GM19328 (cell line): ENCODE data around the gene PMEPA1.

Experiments used
- ATAC-seq: cut with Tn5 transposase; IDR thresholded peaks from one replicate; pipeline ENCODE4 v1.9.1; 2021; ENCODE audit warnings: mild to moderate bottlenecking, moderate library complexity; ENCODE audit not compliant: unreplicated experiment

The PMEPA1 gene, protein sequence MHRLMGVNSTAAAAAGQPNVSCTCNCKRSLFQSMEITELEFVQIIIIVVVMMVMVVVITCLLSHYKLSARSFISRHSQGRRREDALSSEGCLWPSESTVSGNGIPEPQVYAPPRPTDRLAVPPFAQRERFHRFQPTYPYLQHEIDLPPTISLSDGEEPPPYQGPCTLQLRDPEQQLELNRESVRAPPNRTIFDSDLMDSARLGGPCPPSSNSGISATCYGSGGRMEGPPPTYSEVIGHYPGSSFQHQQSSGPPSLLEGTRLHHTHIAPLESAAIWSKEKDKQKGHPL

DNA sequence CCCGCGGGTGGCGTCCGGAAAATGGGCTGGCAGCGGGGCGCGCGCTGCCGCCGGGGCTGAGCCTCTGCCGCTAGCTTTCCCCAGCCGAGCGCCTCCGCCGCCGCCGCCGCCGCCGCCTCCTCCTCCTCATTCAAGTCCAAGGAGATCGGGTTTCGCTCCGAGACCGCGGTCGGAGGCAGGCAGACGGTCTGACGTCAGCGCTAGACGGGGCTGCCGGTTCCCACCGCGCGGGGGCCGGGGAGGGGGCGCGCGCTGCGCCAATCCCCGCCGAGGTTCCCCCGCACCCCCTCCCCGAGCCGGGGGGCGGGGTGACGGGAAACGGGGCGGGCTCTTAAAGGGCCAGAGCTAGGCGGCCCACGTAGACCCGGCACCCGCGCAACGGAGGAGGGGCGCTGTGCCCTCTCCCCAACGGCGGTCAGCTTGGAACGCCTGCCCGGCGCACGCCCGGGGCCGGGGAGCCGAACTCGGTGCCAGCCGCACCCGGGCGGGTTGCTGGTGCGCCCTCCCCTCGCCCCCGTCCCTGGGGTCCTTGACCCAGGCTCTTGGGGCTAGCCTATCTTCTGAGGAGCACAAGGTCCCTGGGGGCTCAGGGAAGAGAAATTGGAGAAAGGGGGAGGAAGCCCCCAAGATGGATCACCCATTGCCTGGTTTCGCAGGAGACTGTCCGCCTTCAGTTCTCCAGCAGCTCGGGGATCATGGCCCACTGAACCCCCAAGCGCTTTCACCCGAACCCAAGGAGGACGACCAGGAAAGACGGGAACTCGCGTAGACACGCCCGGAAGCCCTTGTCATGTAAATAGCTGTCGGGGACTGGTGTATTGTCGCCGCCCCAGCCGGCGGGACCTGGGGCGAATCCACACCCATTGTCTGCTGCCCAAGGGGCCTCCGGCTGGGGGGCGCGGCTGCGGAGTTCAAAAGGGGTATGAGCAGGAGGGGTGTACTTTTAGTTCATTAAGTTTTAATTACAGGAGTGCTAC is at the start of gene PMEPA1:
TSS of gene PMEPA1 (minus strand) at position 193 of the 977 bp plus-strand sequence. CDS start 433 bp downstream, outside the sequence.
- ATAC-seq, result peak; percentile 84

DNA sequence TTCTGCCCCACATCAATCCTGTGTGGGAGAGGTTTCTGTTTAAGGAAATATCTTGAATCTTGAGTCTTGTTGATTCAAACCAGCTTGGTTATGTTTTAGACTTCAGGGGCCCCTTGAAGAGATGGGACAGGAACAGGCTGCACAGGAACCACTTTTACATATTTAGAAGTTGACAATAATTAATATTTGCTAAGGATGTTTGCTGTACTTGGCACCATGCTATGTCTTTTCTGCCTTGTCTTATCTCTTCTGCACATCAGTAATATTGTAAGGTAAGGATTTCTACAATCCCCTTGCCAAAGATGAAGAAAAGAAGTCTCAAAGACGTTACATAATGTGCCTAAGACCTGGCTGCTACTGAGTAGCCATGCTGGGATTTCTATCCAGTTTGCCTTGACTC is 48.0 kb upstream of the PMEPA1 start:
- ATAC-seq, result no peak

- no peak for ATAC-seq
These were observed 47.1 kb upstream of the PMEPA1 start for GRCh38 chr20:57756921-57757320.

DNA sequence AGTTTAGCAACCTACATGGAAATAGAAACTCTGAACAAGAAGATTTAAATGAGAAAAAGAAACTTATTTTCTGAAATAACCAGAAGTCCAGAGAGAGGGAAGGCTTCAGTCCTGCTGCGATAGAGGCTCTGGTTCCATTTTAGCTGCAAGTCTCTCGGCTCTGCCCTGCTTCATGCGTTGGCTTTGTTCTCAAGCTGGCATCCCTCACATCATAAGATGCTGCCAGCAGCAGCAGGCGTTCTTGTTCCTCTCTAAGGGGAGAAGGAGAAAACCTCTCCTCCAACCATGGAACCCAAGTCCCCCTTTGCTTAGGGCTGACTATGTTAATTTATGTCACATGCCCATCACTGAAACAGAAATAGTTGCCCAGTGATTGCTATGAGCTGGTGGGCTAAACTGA is 46.4 kb upstream of the PMEPA1 start:
- no peak for ATAC-seq

DNA sequence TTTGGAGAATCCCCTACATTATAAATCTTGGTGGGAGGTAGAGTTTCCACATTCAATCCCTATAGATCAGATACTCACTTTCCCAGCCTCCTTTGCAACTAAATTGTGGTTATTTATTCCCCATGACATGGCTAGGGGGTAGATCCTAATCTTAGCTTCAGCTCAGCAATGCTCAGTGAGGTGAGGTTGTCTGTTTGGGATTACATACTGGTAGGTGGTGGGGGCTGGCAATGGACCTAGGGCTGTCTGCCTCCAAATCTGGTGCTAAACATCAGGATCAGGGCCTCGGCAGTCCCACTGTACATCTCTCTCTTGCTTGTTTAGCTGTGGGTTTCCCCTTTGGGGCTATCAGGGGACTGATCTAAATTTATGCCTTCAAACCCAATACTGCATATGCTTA is 45.8 kb upstream of the PMEPA1 start:
- no peak for ATAC-seq

DNA sequence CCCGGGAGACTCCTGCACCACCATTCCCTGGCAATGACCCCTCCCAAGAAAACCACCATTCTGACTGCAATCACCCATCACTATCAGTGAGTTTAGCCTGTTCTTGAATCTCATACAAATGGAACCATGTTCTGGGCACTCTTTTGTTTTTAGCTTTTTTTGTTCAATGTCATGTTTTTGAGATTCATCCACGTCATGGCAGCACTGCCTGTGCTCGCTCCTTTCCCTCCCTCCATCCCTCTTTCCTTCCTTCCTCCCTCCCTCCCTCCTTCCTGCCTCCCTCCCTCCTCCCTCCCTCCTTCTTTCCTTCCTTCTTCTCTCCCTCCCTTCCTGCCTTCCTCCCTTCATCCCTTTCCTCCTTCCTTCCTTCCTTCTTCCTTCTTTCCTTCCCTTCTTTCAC is 44.4 kb upstream of the PMEPA1 start:
- ATAC-seq, result no peak

- no peak for ATAC-seq
These were observed 43.7 kb upstream of the PMEPA1 start for GRCh38 chr20:57753332-57754164.

GRCh38 chr20:57751411-57751810 is 41.6 kb upstream of the PMEPA1 start:
- ATAC-seq, result no peak

- no peak for ATAC-seq
These were observed 40.1 kb upstream of the PMEPA1 start for GRCh38 chr20:57749869-57750268.

- ATAC-seq, result no peak
These were observed 39.4 kb upstream of the PMEPA1 start for GRCh38 chr20:57749131-57749690.

GRCh38 chr20:57748601-57749130 is 38.9 kb upstream of the PMEPA1 start:
- no peak for ATAC-seq

GRCh38 chr20:57747861-57748481 is 38.2 kb upstream of the PMEPA1 start:
- ATAC-seq, result no peak

DNA sequence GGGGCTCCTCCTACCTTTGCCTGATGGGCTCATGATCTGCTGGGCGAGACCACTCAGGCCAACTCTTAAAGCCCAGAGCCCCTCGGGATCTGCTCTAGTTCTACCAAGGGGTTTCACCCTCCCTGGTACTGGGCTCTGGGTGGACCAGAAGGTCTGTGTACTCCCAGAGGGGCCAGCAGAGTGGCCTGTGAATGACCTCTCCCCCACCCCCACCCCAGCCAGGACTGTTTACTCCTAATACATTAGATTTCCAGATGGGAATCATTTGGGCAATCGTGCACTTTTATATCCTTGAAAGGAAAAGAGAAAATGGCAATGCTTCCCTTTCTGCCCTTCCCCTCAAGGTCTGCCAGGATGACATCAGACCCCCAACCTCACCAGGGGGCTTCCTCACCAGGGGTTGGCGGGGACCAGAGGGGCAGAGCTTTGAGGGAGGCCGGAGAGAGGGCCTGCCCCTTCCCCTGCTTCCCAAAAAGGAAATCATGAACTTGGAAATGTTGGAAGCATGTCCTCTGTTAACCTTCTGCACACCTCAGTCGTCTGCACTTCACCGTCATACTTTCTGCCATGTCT is 37.1 kb upstream of the PMEPA1 start:
- no peak for ATAC-seq

DNA sequence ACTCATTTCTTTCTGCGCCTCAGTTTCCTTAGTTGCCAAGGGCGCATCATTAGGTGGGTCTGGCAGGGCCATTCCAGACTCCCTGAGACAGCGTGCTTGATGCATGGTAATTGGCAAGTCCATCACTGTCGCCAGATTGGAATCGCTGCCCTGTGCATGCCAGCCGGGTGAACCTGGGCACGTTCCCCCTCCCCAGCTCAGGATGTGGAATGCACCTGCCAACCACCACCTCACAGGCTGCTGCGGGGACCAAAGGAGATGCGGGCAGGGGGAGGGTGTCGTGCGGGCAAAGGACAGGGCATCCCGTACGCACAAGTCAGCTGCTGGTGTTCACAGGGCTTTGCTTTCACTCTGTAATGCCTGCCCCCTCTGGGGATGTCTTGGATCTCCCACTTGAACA is 36.4 kb upstream of the PMEPA1 start:
- no peak for ATAC-seq

- no peak for ATAC-seq
These were observed 34.4 kb upstream of the PMEPA1 start for GRCh38 chr20:57744206-57744605.

DNA sequence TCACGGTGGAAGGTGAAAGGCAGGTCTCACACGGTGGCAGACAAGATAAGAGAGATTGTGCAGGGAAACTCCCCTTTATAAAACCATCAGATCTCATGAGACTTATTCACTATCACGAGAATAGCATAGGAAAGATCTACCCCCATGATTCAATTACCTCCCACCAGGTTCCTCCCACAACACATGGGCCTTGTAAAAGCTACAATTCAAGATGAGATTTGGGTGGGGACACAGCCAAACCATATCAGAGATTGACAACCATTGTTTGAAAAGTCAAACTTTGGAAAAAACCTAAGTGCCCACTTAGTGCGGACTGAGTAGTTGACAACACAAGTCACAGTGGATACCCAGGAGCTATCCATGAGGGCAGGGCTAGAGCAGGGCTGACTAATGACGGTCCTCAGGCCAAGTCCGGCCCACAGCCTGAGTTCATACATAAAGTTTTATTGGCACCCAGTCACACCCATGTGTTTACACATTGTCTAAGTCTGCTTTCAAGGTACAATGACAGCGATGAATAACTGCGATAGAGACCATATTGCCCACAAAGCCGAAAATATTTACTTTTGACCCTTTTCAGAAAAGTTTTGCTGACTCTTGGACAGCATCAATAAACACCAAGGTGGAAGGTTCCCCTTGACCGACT is 33.8 kb upstream of the PMEPA1 start:
- ATAC-seq, result no peak

DNA sequence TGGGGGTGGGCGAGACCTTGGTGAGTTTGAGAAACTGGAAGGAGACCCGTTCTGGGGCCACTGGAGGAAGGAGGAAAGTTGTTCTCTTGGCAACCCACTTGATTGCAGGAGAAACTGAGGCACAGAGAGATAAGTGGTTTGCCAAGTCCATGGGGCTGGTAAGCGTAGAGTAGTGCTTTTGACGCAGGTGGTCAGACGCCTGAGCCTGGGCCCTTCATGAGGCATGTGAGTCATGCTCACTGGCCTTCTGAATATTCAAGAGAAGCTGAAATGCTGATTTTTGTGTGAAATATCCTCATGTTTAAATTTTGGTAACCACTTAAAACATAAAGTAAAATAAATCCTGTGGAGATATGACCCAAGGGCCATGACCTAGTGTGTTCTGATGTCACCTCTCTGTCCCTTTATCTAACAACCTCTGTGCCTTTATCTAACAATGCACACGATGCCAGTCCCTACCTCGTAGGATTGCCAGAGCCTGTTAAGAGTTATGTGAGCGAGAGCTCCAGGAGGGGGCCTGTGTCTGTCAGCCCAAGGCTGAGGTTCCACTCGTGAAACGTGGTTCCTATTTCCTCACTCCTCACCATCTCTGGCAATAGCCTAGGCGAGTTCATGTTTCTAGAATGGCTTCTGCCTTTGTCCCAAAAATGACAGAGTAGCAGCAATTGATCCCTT is 32.8 kb upstream of the PMEPA1 start:
- no peak for ATAC-seq

DNA sequence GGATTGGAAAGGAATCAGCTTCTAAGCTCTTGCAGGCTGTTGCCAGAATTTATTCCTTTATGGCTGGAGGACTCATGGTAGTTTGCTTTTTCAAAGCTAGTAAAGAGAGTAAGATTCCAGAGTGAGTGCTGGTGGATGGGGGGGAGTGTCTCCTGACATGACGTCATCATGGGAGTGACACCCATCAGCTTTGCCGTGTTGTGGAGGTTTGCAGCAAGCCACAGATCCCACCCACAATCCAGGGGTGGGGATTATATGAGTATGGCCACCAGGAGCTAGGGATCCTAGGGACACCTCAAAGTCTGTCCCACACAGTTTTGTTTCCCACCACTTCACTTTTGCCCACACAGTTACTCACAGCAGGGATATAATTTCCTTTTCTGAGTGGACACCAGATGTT is 28.7 kb upstream of the PMEPA1 start:
- no peak for ATAC-seq

DNA sequence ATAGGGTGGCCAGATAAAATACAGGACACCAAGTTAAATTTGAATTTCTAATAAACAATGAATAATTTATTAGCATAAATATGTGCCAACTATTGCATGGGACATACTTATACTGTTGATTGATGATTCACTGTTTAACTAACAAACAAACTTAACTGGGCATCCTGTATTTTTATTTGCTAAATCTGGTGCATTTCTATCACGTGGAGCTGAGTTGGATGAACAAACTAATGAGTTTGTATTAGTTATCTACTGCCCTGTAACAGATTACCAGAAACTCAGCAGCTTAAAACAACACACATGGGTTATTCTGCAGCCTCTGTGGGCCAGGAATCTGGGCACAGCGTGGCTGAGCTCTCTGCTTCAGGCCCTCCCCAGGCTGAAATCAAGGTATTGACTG is 28.2 kb upstream of the PMEPA1 start:
- ATAC-seq, result no peak
